Amniotic epithelial cell (primary cell): ENCODE data around the gene ROPN1.
"Not testable (repeated sequence)": the region's sequence is repeated elsewhere in the genome, so short reads cannot be mapped to it uniquely, and the experiment has no call there.

Source experiments
- DNase-seq: peaks from one replicate; pipeline ENCODE4 v3.0.0-alpha.2; 2010; ENCODE audit warnings: low read depth

ROPN1 gene

GRCh38 chr3:123991730-123992588 lies at the start of gene ROPN1:
ROPN1 (minus strand) TSS chr3:123992124; CDS start chr3:123980481, 11,643 bp downstream.
- DNase-seq: not testable (repeated sequence)

GRCh38 chr3:124041553-124041952 lies 49.6 kb upstream of the ROPN1 start:
- no peak for DNase-seq

- no peak for DNase-seq
These were observed 45.4 kb upstream of the ROPN1 start for GRCh38 chr3:124037326-124037725.

GRCh38 chr3:124036214-124036613 lies 44.3 kb upstream of the ROPN1 start:
- not testable (repeated sequence) for DNase-seq

DNA sequence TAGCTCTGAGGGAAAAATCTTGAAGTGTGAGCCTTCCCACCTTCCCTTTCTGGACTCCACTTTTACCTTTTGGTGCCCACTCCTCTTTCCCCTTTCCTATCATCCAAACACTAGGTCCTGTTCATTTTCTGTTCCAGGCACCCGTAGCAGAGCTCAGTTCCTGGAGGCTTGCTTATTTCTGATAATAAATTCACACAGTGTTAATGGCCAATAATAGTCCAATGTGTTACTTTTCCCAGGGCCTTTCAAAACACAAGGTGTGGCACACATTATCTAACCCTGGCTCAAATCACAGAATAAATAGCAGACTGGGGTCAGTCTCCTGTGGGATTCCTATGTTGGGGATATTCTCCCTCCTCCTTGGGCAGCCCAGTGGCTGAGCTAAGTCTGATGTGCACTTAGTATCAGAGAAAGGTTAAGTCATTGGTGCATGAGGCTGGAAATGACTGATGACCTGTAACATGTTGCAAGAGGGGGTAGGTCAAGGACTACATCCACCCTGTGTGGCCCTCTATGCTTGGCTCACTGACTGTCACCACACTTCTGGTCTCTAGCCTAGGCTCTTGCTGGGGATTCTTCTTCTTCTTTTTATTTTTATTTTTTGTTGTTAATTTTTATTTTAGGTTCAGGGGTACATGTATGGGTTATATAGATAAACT lies 43.7 kb upstream of the ROPN1 start:
- DNase-seq: no peak

GRCh38 chr3:124034844-124035152 lies 42.9 kb upstream of the ROPN1 start:
- no peak for DNase-seq

DNA sequence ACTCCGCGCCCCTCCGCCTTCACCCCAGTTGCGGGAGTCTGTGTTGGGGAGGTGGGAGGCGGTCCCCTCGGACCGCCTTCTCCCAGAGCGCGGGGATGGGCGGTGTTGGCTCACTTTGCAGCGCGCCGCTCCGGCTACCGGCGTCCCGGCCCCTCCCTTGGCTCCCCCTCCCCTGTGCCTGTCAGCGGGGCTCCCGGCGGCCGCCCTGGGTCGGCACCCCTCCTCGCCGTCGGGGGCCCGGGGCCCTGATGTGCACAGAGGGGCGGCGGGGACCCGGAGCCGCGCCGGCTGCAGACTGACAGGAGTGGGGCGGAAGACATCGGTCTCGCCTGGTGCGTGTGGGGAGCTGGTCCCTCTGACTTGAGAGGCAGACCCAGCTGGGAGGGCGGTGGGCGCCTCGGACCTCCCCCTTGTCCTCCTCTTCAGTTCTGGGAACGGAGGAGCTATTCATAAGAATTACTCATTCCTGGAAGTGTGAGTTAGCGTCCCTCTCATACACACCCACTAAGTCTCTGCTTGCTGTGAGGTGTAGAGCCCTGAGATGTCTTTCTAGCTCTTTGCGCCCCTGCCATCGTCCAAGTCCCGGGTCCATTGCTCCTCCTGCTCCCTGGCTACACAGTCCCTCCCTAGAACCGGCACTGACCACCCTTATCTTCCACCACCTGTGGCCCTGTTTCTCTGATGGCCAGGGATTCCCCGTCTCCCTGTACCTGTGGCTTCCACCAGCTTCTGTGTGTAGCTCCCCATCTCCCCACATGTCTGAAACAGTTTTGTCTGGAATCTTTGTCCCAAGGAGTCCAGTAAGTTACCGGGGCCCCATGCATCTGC lies 42.3 kb upstream of the ROPN1 start:
- no peak for DNase-seq

DNA sequence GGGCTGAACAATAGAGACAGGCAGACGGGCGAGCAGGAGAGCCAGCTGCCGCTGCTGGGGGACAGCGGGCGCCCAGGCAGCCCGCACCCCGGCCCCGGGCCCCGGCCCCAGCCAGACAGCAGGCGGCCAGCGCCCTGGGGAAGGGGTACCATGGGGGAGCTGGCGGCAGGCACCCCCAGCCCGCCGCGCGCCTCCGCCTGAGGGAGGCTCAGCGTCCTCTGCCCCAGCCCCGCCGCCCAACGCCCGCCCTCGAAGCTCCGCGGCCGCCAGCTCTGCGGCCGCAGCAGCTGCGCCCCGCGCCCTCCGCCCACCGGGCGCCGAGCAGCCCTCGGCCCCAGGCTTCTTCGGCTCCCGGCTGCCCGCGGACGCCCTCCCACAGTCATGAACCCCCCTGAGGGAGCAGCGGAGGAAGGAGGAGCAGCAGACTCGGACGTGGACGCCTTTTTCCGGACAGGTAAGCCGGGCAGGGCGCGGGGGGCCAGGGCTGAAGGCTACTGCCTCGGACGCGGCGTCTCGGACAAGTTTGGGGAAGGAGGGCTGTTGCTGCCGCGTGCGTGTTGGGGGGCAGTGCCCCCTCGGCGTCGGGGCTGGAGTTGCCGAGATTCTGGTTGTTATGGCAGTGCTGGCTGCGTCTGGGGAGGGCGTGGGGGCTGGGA lies 41.6 kb upstream of the ROPN1 start, which contains the start of gene KALRN:
TSS of gene KALRN (plus strand) at position 10 of the 656 bp plus-strand sequence.
- DNase-seq: no peak

DNA sequence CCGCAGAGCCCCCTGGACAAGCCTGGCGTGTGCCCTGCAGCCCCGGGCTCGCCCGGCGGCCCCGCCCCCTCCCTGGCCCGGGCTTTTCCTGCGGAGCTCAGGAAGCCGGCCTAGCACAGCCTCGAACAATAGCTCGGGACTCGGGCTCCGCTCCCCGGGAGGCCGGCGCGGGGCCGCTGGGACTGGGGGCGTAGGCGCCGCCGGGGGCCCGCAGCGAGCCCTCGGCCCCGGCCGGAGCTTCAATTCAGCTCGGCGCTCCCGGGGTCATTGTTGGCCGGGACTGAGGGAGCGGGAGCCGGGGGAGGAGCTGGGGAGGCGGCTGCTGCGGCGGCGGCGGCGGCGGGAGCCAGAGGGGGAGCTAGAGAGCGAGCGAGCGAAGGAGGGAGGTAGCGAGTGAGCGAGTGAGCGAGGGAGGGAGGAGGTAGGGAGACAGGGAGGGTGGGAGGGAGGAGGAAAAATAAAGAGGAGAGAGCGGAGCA lies 41.0 kb upstream of the ROPN1 start:
- peak; percentile 56 for DNase-seq

DNA sequence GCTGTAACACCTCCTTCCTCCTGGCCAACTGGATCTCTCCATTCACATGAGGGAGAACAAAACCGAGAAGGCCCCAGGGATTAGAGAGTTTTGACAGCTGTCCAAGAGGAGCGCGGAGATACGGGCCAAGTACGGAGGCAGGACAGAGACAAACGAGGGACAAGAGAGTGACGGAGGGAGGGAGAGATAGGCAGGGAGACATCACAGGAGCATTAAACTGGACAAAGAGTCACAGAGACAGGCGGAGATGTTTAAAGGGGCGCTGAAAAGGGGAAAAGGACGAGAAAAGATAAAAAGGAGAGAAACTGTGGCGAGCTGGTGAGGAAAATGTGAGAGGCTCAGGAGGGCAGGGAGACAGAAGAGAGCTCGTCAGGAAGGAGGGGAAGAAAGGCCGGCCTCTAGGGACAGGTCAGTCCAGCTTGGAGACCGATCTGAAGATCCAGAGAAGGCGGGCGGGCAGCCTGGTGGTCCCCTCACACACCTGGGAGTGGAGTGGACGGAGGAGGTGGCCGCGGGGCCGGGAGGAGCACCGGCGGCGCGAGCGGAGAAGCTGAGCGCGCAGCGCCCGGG lies 40.5 kb upstream of the ROPN1 start:
- no peak for DNase-seq

DNA sequence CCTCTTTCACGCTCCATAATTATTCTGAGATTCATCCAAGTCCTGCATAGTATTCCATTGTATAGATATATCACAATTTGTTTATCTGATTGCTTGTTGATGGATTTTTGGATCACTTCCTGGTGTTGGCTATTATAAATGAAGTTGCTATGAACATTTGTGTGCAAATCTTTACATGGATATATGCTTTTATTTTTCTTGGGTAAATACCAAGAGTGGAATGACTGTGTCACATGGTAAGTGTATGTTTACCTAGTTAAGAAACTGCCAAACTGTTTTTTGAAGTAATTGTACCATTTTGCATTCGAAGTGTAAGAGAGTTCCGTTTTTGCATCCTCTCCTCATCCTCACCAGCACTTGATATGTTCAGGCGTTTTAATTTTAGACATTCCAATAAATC lies 34.6 kb upstream of the ROPN1 start:
- DNase-seq: no peak

GRCh38 chr3:124023531-124023930 lies 31.6 kb upstream of the ROPN1 start:
- DNase-seq: not testable (repeated sequence)

DNA sequence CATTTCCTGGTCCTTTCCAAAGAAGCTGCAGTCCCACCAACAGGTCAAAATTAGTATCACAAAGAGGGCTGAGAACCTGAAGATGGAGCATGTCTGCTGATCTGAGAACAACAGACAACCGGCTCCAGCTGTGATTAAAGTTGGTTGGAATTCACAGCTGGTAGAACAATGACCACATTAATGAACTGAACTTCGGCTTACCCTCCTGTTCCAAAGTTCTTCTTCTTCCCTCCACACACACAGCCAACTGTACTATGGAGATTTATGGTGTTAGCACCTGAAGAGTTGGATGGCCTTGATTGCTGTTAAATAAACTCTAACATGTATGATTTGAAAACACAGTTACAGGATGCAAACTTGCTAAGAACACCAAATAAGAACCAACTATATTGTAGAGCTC lies 27.4 kb upstream of the ROPN1 start:
- no peak for DNase-seq

- not testable (repeated sequence) for DNase-seq
These were observed 25.6 kb upstream of the ROPN1 start for GRCh38 chr3:124017502-124017901.

DNA sequence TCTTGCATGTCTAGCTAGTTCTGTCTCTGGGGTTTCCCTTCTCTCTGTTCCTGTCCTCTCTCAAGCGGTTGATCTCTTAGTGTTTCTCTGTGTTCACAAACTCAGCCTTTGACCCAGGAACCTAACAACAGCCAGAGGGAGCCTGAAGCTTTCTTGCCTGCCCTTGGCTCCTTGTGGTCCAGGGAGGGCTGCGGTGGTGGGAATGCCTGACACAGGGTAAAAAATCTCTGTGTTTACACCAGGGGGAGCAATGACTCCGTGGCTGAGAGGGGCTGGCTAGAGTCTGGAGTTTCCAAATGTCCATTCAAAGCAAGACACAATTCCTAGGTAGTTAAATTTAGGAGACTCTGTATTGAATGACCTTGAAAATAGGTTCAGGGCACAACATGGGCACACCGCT lies 24.6 kb upstream of the ROPN1 start:
- DNase-seq: peak; percentile 39

GRCh38 chr3:124014366-124014942 lies 22.5 kb upstream of the ROPN1 start:
- no peak for DNase-seq

- DNase-seq: not testable (repeated sequence)
These were observed 16.4 kb upstream of the ROPN1 start for GRCh38 chr3:124008321-124008720.

DNA sequence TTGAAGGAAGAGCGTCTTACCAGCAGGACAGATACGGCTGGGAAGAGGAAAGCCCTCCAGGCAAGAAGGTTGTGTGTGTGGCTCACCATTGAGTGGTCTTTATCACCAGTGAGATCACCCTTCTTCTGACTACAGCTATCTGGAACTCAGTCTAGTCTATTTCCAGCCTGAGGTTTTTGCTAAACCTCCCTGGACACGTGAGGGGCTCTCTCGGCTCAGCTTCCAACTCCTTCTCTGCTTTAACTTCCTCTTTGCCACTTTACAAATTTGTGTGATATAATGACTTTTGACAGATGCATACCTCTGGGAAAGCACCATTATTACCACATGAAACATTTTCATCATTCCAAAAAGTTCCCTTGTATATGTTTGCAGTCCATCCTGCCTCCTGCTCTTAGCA lies 15.3 kb upstream of the ROPN1 start:
- peak; percentile 2 for DNase-seq

- DNase-seq: not testable (repeated sequence)
These were observed 10.6 kb upstream of the ROPN1 start for GRCh38 chr3:124002405-124003079.

DNA sequence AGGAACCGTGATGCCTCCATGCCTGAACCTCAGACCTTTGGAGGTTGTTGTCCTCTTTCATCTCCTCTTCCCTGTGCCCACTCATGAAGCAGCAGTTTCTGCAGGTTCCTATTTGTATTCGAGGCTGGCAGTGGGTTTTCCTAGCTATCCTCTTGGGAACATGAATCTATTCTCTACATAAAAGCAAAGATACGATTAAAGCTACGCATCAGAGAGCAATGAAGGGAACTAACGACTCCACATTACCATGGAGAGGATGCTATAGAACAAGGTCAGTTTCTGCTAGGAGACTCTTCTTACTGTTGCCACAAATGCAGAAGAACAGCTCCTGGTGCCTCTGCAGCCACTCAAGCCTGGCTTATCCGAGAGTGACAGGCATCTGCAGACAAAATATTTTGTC lies 9.4 kb upstream of the ROPN1 start:
- not testable (repeated sequence) for DNase-seq

DNA sequence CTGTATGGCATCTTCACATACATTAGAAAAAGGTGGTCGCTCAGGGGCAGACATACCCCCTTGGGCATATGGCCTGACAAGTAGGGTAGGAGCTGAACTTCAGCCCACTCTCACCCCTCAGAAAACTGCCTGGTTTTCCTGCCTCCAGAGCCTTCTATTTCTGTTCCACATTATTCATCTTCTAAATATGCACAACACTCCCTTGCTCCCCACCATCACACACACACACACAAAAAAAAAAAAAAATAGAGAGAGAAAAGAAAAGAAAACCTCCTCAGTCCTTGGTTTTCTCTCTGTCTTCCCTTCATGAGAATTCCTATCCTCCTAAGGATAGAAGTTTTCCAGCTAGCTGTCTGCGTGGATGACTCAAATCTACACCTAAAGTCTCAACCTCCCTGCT lies 5.6 kb upstream of the ROPN1 start:
- no peak for DNase-seq
